Measurements from ENCODE around the gene WHRN.

- TF ChIP-seq, protein P1, sequence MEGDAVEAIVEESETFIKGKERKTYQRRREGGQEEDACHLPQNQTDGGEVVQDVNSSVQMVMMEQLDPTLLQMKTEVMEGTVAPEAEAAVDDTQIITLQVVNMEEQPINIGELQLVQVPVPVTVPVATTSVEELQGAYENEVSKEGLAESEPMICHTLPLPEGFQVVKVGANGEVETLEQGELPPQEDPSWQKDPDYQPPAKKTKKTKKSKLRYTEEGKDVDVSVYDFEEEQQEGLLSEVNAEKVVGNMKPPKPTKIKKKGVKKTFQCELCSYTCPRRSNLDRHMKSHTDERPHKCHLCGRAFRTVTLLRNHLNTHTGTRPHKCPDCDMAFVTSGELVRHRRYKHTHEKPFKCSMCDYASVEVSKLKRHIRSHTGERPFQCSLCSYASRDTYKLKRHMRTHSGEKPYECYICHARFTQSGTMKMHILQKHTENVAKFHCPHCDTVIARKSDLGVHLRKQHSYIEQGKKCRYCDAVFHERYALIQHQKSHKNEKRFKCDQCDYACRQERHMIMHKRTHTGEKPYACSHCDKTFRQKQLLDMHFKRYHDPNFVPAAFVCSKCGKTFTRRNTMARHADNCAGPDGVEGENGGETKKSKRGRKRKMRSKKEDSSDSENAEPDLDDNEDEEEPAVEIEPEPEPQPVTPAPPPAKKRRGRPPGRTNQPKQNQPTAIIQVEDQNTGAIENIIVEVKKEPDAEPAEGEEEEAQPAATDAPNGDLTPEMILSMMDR (optimal IDR thresholded peaks at IDR 0.05 in 1 of 3, IDR thresholded peaks at IDR 0.05 in 1 of 3, conservative IDR thresholded peaks at IDR 0.05 in 1 of 3; ENCODE audit: extremely low read depth in 1 of 3, insufficient read depth in 2 of 3, low read length in 3 of 3), result no peak
- TF ChIP-seq EZH2 (IDR thresholded peaks at IDR 0.05; ENCODE audit: low read length), result no peak
Observed at GRCh38 chr9:114373960-114374730, 131.1 kb downstream of the WHRN start.

Data from keratinocyte (primary cell).